HG02852 (cell line): ENCODE data around the gene CEP57L1.
"Not testable (repeated sequence)": the region's sequence is repeated elsewhere in the genome, so short reads cannot be mapped to it uniquely, and the experiment has no call there.

Source experiments
- ATAC-seq: cut with Tn5 transposase; IDR thresholded peaks from one replicate; pipeline ENCODE4 v1.9.1; 2021; ENCODE audit warnings: mild to moderate bottlenecking, moderate library complexity; ENCODE audit not compliant: unreplicated experiment

CEP57L1 gene

GRCh38 chr6:109166673-109167072 lies 71.4 kb downstream of the CEP57L1 start:
- no peak for ATAC-seq

GRCh38 chr6:109167562-109167961 lies 72.3 kb downstream of the CEP57L1 start:
- ATAC-seq = no peak

GRCh38 chr6:109170333-109170732 lies 75.0 kb downstream of the CEP57L1 start:
- ATAC-seq = no peak

GRCh38 chr6:109172101-109172746 lies 76.9 kb downstream of the CEP57L1 start:
- ATAC-seq = no peak

GRCh38 chr6:109174916-109175315 lies 79.6 kb downstream of the CEP57L1 start:
- ATAC-seq = no peak

GRCh38 chr6:109178921-109179320 lies 83.6 kb downstream of the CEP57L1 start:
- ATAC-seq = no peak

GRCh38 chr6:109179507-109179906 lies 84.2 kb downstream of the CEP57L1 start:
- ATAC-seq = no peak

- ATAC-seq = no peak
These were observed 87.3 kb downstream of the CEP57L1 start for GRCh38 chr6:109182578-109182977.

GRCh38 chr6:109183109-109183650 lies 87.9 kb downstream of the CEP57L1 start:
- ATAC-seq = no peak

GRCh38 chr6:109184638-109185037 lies 89.3 kb downstream of the CEP57L1 start:
- ATAC-seq = no peak

- no peak for ATAC-seq
These were observed 90.7 kb downstream of the CEP57L1 start for GRCh38 chr6:109186012-109186411.

- peak; percentile 47 for ATAC-seq
These were observed 92.2 kb downstream of the CEP57L1 start for GRCh38 chr6:109187399-109188114.

- ATAC-seq = no peak
These were observed 92.8 kb downstream of the CEP57L1 start for GRCh38 chr6:109188115-109188411.

- not testable (repeated sequence) for ATAC-seq
These were observed 96.1 kb downstream of the CEP57L1 start for GRCh38 chr6:109191368-109191767.

GRCh38 chr6:109192865-109193264 lies 97.6 kb downstream of the CEP57L1 start:
- no peak for ATAC-seq

GRCh38 chr6:109194880-109195279 lies 99.6 kb downstream of the CEP57L1 start:
- no peak for ATAC-seq

- ATAC-seq = no peak
These were observed 101.8 kb downstream of the CEP57L1 start for GRCh38 chr6:109197061-109197460.

- ATAC-seq = no peak
These were observed 107.3 kb downstream of the CEP57L1 start for GRCh38 chr6:109202409-109203264.

- no peak for ATAC-seq
These were observed 109.2 kb downstream of the CEP57L1 start for GRCh38 chr6:109204511-109204910.

GRCh38 chr6:109212683-109213082 lies 117.4 kb downstream of the CEP57L1 start:
- no peak for ATAC-seq
